Sigmoid colon (tissue), 4 donors: Measurements from ENCODE around the gene FILIP1.

ENCODE experiments used
- EP300 ChIP-seq, 4 donors: sonication (generic); formaldehyde crosslinking; IDR thresholded peaks; one replicate each; pipeline ENCODE4 v1.6.1; 2017; ENCODE audit warnings: antibody characterized with exemption in 4 of 4
- POLR2A ChIP-seq, 2 donors: fragments of 450-650 bp; IDR thresholded peaks; one replicate each; pipeline ENCODE4 v1.6.1; 2016; ENCODE audit warnings: antibody characterized with exemption in 2 of 2, mild to moderate bottlenecking in 2 of 2, moderate library complexity in 2 of 2
- TF ChIP-seq, protein P1 (sequence below), 4 experiments: fragments of 450-650 bp in 3 of 4; fragments of 200-600 bp in 1 of 4; IDR thresholded peaks; one replicate each; pipeline ENCODE4 v1.5.1; 2016 to 2019; ENCODE audit warnings: antibody characterized with exemption in 4 of 4, mild to moderate bottlenecking in 3 of 4, moderate library complexity in 2 of 4

GRCh38 chr6:75249837-75250236 is 243.8 kb downstream of the FILIP1 start:
- TF ChIP-seq POLR2A (IDR thresholded peaks at IDR 0.05) = no peak
- TF ChIP-seq, protein P1, sequence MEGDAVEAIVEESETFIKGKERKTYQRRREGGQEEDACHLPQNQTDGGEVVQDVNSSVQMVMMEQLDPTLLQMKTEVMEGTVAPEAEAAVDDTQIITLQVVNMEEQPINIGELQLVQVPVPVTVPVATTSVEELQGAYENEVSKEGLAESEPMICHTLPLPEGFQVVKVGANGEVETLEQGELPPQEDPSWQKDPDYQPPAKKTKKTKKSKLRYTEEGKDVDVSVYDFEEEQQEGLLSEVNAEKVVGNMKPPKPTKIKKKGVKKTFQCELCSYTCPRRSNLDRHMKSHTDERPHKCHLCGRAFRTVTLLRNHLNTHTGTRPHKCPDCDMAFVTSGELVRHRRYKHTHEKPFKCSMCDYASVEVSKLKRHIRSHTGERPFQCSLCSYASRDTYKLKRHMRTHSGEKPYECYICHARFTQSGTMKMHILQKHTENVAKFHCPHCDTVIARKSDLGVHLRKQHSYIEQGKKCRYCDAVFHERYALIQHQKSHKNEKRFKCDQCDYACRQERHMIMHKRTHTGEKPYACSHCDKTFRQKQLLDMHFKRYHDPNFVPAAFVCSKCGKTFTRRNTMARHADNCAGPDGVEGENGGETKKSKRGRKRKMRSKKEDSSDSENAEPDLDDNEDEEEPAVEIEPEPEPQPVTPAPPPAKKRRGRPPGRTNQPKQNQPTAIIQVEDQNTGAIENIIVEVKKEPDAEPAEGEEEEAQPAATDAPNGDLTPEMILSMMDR (IDR thresholded peaks at IDR 0.05) = no peak
- TF ChIP-seq EP300 (IDR thresholded peaks at IDR 0.05) = no peak
